ENCODE results near the gene IMPG1.

IMPG1 gene

DNA sequence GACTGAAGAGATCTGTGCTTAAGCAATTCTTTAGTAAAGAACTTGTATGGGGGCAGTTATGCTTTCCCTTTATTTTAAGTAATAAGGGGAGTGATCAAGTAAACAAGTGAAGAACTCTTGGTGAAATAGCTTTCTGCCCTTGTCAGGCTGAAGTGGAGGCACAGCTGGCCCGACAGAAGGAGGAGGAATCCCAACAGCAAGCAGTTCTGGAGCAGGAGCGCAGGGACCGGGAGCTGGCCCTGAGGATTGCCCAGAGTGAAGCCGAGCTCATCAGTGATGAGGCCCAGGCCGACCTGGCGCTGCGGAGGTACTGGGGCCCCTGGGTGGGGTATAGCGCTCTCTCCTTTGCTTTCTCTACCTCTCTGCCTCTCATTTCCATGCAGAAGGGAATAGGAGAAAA is 180.1 kb downstream of the IMPG1 start:
- DNase-seq (ENCODE audit: low read depth): no peak

DNA sequence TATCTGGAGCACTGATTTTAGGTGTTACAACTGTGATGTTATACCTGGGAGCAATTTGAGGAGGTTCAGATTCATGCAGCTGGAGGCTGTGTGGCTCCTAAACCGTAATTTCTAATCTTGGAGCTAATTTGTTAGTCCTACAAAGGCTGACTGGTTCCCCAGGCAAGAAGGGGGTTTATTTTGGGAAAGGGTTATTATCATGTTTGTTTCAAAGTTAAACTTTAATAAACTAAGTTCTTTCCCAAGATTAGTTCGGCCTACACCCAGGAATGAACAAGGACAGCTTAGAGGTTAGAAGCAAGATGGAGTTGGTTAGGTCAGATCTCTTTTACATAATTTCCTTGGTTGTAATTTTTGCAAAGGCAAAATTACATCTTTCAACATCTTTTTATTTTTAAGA is 187.6 kb downstream of the IMPG1 start:
- DNase-seq (ENCODE audit: low read depth): no peak

DNA sequence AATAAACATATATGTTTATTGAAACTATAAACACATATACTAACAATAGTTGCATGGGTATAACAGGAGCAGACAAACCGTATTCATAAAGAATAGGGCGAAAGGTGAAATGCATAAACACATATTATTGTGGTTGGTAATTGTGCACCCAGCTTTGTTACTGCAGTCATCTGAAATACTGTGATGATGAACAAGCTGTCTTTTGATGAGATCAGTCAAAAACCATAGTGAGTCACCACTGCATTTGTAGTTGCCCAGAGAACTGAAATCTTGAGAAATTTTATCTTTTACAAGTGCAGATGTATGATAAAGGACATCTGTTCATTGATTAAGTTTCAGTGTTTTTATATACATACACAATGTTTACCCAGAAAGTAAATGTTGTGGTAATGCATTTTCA is 189.7 kb downstream of the IMPG1 start:
- DNase-seq (ENCODE audit: low read depth): no peak

DNA sequence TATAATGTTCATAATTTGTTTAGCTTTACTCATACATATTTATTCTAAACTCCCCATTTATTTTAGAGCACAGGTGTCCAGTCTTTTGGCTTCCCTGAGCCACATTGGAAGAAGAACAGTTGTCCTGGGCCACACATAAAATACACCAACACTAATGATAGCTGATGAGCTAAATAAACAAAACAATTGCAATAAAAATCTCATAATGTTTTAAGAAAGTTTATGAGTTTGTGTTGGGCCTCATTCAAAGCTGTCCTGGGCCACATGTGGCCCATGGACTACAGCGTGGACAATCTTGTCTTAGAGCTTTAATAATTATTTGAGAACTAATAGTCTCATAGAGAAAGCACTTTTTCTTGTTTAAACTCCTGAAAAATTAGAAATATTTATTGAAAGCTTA is 192.2 kb downstream of the IMPG1 start:
- DNase-seq (ENCODE audit: low read depth): no peak

DNA sequence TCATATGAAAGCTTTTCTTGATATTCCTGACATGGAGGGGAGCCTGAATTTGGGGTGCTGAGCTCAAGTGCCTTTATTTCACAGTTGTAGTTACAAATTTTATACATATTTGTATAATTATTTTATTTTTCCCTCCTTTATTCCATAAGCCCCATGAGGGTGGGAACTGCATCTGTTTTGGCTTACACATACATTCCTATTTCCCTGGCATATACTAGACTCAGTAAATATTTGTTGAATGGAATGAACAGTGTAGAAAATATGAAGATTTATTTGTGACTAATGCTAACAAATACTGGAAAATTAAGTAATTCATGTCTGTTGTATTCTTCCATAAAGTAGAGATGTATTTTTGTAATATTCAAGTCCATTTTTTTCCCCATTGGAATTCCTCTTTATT is 196.3 kb downstream of the IMPG1 start:
- DNase-seq (ENCODE audit: low read depth): no peak

DNA sequence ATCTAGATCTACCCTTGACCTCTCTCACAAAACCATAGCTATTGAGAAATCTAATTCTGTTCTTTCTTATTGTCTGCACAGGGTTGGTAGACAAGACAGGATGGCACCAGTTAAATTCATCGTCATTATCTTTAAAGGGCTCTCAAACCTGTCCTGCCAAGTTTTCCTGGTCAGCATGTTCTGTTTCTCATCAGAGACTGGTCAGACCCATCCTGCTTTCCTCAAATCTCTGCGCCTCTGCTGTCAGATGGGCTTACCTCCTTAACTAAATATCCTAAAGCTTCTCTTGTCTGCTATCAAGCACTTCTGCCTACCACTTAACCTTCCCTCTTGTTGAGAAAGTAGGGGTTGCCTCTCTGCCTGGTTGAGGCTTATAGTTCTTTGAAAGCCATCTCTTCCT is 198.2 kb downstream of the IMPG1 start:
- DNase-seq (ENCODE audit: low read depth): no peak
